HepG2 (cell line): Measurements from ENCODE around the gene GPS1. TPM values are rescaled to one million over a fixed set of nuclear protein-coding genes. Genes with fewer than 3 reads are reported as not detected.

Experiments used
- DR1 ChIP-seq: sonication (generic); formaldehyde crosslinking; IDR thresholded peaks from 2 replicates; pipeline ENCODE4 v1.8.0; 2021; ENCODE audit warnings: mild to moderate bottlenecking, missing genetic modification reagents, inconsistent platforms
- ESRRA ChIP-seq: sonication (generic); formaldehyde crosslinking; IDR thresholded peaks from 2 replicates; pipeline ENCODE4 v1.5.1; 2020; ENCODE audit warnings: mild to moderate bottlenecking, low read depth, missing genetic modification reagents
- HNRNPUL1 ChIP-seq: fragments of 200-400 bp; formaldehyde crosslinking; IDR thresholded peaks from 2 replicates; pipeline ENCODE4 v1.6.1; 2017; ENCODE audit warnings: low read depth, mild to moderate bottlenecking, low read length, moderate library complexity
- IKZF4 ChIP-seq: sonication (generic); formaldehyde crosslinking; IDR thresholded peaks from 2 replicates; pipeline ENCODE4 v1.5.1; 2020; ENCODE audit warnings: borderline replicate concordance, mild to moderate bottlenecking, low read depth, missing genetic modification reagents; ENCODE audit errors: not compliant biosample characterization
- JUN ChIP-seq: sonication (generic); formaldehyde crosslinking; IDR thresholded peaks from 2 replicates; pipeline ENCODE4 v1.4.0; 2020; ENCODE audit warnings: mild to moderate bottlenecking, missing genetic modification reagents
- KDM3A ChIP-seq: IDR thresholded peaks from 2 replicates; pipeline ENCODE4 v1.6.1; 2018; ENCODE audit warnings: low read depth, missing compliant biosample characterization
- NBN ChIP-seq: fragments of 450-650 bp; conservative IDR thresholded peaks from 2 replicates; pipeline ENCODE4 v1.6.1; 2017
- NR3C1 ChIP-seq: sonication (generic); formaldehyde crosslinking; IDR thresholded peaks from 2 replicates; pipeline ENCODE4 v1.4.0; 2020; ENCODE audit warnings: missing genetic modification reagents
- RARG ChIP-seq: sonication (generic); formaldehyde crosslinking; IDR thresholded peaks from 2 replicates; pipeline ENCODE4 v1.4.0; 2020; ENCODE audit warnings: low read depth, mild to moderate bottlenecking, missing genetic modification reagents
- STAT6 ChIP-seq: sonication (generic); formaldehyde crosslinking; IDR thresholded peaks from 2 replicates; pipeline ENCODE4 v1.4.0; 2020; ENCODE audit warnings: missing genetic modification reagents, mild to moderate bottlenecking, borderline replicate concordance
- TFDP2 ChIP-seq: sonication (generic); formaldehyde crosslinking; IDR thresholded peaks from 2 replicates; pipeline ENCODE4 v1.4.0; 2020; ENCODE audit warnings: missing genetic modification reagents
- ZBTB37 ChIP-seq: sonication (generic); formaldehyde crosslinking; IDR thresholded peaks from 2 replicates; pipeline ENCODE4 v1.4.0; 2020; ENCODE audit warnings: mild to moderate bottlenecking, missing genetic modification reagents
- ZBTB8A ChIP-seq: sonication (generic); formaldehyde crosslinking; IDR thresholded peaks from 2 replicates; pipeline ENCODE4 v1.4.0; 2020; ENCODE audit warnings: mild to moderate bottlenecking, low read depth, missing genetic modification reagents, borderline replicate concordance
- ZFYVE20 ChIP-seq: sonication (generic); formaldehyde crosslinking; IDR thresholded peaks from 2 replicates; pipeline ENCODE4 v1.8.0; 2023; ENCODE audit warnings: low read depth, mild to moderate bottlenecking, moderate library complexity, missing genetic modification reagents, borderline replicate concordance
- ZNF263 ChIP-seq: sonication (generic); formaldehyde crosslinking; IDR thresholded peaks from 2 replicates; pipeline ENCODE4 v1.4.0; 2020; ENCODE audit warnings: missing genetic modification reagents
- ZNF264 ChIP-seq: sonication (generic); formaldehyde crosslinking; IDR thresholded peaks from 2 replicates; pipeline ENCODE4 v1.4.0; 2020; ENCODE audit warnings: missing genetic modification reagents
- ZNF333 ChIP-seq: sonication (generic); formaldehyde crosslinking; IDR thresholded peaks from 2 replicates; pipeline ENCODE4 v1.4.0; 2020; ENCODE audit warnings: mild to moderate bottlenecking, missing genetic modification reagents, borderline replicate concordance
- ZNF7 ChIP-seq: IDR thresholded peaks from 2 replicates; pipeline ENCODE4 v1.6.1; 2016; ENCODE audit warnings: missing biosample characterization, missing genetic modification reagents
- ZNF749 ChIP-seq: sonication (generic); formaldehyde crosslinking; IDR thresholded peaks from 2 replicates; pipeline ENCODE4 v1.8.0; 2022; ENCODE audit warnings: mild to moderate bottlenecking, missing genetic modification reagents, moderate library complexity, borderline replicate concordance
- ZNF776 ChIP-seq: sonication (generic); formaldehyde crosslinking; IDR thresholded peaks from 2 replicates; pipeline ENCODE4 v1.4.0; 2020; ENCODE audit warnings: mild to moderate bottlenecking, missing genetic modification reagents
- polyA plus RNA-seq, 8 experiments: library from polyadenylated mRNA; depleted of rRNA in 3 of 8; stranded (reverse) in 7 of 8; unstranded in 1 of 8; fragments of >200 nt; fragmentation: Illumina TruSeq in 4 of 8; extraction: Trizol in 4 of 8; gene quantifications; 2 replicates each; pipeline versions ENCODE4 v1.2.1 to v1.2.3, GENCODE V29; 2011 to 2016; ENCODE audit warnings: low read depth in 4 of 8, missing spikeins in 1 of 8, mixed read lengths in 1 of 8; ENCODE audit not compliant: insufficient read depth in 1 of 8
- total RNA-seq, 5 experiments: library from RNA; depleted of rRNA; stranded (reverse); fragments of >200 nt; fragmentation: Illumina TruSeq; extraction: Trizol; gene quantifications; 2 replicates each; pipeline ENCODE4 v1.2.3, GENCODE V29; 2016; ENCODE audit warnings: low read depth in 1 of 5
- TF ChIP-seq, protein P1 (sequence below): fragments of 450-650 bp; IDR thresholded peaks from 2 replicates; pipeline ENCODE4 v1.6.1; 2017; ENCODE audit warnings: mild to moderate bottlenecking

GPS1 gene
- total and polyA plus RNA-seq, 2 of the 13 experiments (the other 11 are each of a cell fraction or from before 2014, with no cell fraction given) = 124 to 128 TPM

DNA sequence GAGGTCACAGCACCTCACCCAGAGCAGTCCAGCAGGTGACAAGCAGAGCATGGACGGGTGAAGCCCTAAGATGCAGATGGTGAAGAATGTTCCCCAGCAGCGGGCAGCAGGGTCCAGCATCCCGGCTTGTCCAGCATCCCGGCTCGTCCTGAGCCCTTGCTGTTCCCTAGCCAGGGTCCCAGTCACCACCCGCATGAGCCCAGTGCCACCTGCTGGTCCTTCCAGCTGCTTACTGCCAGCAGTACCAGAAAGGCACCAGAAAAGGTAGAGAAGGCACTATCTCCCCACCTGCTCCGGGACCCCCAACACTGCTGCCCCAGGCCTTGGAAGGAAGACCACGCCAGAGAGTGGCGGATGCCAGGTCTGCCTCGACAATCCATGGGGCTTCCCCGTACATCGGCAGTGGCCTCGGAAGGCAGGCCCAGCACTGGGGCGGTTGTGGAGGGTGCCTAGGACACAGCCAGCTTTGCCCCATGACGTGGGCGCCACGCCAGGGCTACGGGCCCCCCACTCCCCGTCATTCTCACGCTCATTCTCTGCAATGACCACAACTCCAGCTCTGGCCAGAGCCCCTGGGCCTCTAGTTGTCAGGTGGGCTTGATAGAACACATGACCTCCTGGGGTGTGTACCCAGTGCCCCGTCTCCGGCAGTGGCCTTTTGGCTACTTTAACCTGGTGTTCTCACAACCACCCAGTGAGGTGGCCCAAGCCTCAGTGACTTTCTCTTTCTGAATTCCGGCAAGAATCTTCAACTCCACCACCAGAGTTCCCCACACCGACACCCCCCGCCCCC is 30.4 kb upstream of the GPS1 start (continued):
- TF ChIP-seq, protein P1, sequence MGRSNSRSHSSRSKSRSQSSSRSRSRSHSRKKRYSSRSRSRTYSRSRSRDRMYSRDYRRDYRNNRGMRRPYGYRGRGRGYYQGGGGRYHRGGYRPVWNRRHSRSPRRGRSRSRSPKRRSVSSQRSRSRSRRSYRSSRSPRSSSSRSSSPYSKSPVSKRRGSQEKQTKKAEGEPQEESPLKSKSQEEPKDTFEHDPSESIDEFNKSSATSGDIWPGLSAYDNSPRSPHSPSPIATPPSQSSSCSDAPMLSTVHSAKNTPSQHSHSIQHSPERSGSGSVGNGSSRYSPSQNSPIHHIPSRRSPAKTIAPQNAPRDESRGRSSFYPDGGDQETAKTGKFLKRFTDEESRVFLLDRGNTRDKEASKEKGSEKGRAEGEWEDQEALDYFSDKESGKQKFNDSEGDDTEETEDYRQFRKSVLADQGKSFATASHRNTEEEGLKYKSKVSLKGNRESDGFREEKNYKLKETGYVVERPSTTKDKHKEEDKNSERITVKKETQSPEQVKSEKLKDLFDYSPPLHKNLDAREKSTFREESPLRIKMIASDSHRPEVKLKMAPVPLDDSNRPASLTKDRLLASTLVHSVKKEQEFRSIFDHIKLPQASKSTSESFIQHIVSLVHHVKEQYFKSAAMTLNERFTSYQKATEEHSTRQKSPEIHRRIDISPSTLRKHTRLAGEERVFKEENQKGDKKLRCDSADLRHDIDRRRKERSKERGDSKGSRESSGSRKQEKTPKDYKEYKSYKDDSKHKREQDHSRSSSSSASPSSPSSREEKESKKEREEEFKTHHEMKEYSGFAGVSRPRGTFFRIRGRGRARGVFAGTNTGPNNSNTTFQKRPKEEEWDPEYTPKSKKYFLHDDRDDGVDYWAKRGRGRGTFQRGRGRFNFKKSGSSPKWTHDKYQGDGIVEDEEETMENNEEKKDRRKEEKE = no peak
- TF ChIP-seq ZNF749 (CRISPR knock-in tag) (0 out of 2 replicates have a peak, but pooled peaks have one; percentile 59), DR1 (CRISPR knock-in tag) (no peak), IKZF4 (CRISPR knock-in tag) (no peak), ZNF776 (CRISPR knock-in tag) (0 out of 2 replicates have a peak, but pooled peaks have one; percentile 2), NR3C1 (CRISPR knock-in tag) (no peak), ZBTB8A (CRISPR knock-in tag) (no peak; the same call in 1 of the 2 replicates), NBN (no peak), ZNF7 (CRISPR knock-in tag) (no peak), ZNF263 (CRISPR knock-in tag) (peak; percentile 63; the same call in 1 of the 2 replicates), ZNF333 (CRISPR knock-in tag) (no peak), ZNF264 (CRISPR knock-in tag) (peak; percentile 27; the same call in 1 of the 2 replicates), JUN (CRISPR knock-in tag) (peak; percentile 65; the same call in 1 of the 2 replicates), TFDP2 (CRISPR knock-in tag) (no peak; the same call in 1 of the 2 replicates), KDM3A (CRISPR knock-in tag) (peak; percentile 98), ZFYVE20 (CRISPR knock-in tag) (no peak), RARG (no peak), STAT6 (no peak), HNRNPUL1 (no peak), ZBTB37 (CRISPR knock-in tag) (no peak), ESRRA (CRISPR knock-in tag) (no peak; the same call in 1 of the 2 replicates)
